ENCODE data around the gene SLC39A7. TPM values are rescaled to one million over a fixed set of nuclear protein-coding genes. Genes with fewer than 3 reads are reported as not detected.

Gene SLC39A7
- total and polyA plus RNA-seq, 2 donors from 2014 or later: 83.3 to 118 TPM

DNA sequence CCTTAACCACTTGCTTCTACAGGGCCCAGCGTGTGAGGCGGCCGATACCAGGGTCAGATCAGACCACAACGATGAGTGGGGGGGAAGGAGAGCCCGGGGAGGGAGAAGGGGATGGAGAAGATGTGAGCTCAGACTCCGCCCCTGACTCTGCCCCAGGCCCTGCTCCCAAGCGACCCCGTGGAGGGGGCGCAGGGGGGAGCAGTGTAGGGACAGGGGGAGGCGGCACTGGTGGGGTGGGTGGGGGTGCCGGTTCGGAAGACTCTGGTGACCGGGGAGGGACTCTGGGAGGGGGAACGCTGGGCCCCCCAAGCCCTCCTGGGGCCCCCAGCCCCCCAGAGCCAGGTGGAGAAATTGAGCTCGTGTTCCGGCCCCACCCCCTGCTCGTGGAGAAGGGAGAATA, 10.5 kb downstream of the SLC39A7 start:
- DNase-seq (peak in 1 of 5 donors; percentile 33), FAIRE-seq (no peak)

DNA sequence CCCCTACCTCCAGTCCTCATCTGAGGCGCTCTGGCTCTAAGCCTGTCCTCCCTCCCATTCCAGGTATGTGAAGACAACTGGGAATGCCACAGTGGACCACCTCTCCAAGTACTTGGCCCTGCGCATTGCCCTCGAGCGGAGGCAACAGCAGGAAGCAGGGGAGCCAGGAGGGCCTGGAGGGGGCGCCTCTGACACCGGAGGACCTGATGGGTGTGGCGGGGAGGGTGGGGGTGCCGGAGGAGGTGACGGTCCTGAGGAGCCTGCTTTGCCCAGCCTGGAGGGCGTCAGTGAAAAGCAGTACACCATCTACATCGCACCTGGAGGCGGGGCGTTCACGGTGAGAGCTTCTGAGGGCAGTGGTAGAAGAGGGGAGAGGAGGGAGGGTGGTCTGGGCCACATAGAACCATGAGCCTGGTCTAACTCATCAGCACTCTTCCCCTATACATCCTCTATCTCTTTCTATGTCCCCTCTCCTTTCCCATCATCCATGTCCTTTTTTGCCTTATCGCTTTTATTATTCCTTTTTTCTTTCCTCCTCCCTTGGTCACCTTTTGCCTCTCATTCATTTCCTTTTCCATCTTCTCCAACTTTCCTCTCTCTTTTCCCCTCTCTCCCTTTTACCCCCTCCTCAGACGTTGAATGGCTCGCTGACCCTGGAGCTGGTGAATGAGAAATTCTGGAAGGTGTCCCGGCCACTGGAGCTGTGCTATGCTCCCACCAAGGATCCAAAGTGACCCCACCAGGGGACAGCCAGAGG, 11.2 kb downstream of the SLC39A7 start:
- no peak for FAIRE-seq
- intact Hi-C loops (cut with DNase I): no loop called here
- TF ChIP-seq, protein P1, sequence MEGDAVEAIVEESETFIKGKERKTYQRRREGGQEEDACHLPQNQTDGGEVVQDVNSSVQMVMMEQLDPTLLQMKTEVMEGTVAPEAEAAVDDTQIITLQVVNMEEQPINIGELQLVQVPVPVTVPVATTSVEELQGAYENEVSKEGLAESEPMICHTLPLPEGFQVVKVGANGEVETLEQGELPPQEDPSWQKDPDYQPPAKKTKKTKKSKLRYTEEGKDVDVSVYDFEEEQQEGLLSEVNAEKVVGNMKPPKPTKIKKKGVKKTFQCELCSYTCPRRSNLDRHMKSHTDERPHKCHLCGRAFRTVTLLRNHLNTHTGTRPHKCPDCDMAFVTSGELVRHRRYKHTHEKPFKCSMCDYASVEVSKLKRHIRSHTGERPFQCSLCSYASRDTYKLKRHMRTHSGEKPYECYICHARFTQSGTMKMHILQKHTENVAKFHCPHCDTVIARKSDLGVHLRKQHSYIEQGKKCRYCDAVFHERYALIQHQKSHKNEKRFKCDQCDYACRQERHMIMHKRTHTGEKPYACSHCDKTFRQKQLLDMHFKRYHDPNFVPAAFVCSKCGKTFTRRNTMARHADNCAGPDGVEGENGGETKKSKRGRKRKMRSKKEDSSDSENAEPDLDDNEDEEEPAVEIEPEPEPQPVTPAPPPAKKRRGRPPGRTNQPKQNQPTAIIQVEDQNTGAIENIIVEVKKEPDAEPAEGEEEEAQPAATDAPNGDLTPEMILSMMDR (IDR thresholded peaks at IDR 0.05; ENCODE audit: borderline replicate concordance, extremely low read depth, insufficient read depth): no peak

More for the DNA sequence above, 10.5 kb downstream of the SLC39A7 start:
- peaks cover 0 to 18% (median 6%) of the 10 kb centered on the region in 3 donors for H3K36me3 ChIP-seq (ENCODE audit: control insufficient read depth in 2 of 3, insufficient read depth in 3 of 3, low read length in 3 of 3)
- no peak overlapping the region for H3K27ac ChIP-seq (ENCODE audit: low read depth in 2 of 2, low read length in 2 of 2)
- no peak overlapping the region for H3K9ac ChIP-seq (ENCODE audit: low read length in 3 of 3)
- no peaks in the 10 kb centered on the region for H3K27me3 ChIP-seq (ENCODE audit: control insufficient read depth, insufficient read depth, low read length)
- no peak overlapping the region for H3K4me3 ChIP-seq (ENCODE audit: low read length in 3 of 3)
- no peaks in the 10 kb centered on the region for H3K9me3 ChIP-seq (ENCODE audit: control insufficient read depth in 2 of 3, insufficient read depth in 1 of 3, low read length in 3 of 3)
- intact Hi-C loops (cut with DNase I): no loop called here
- TF ChIP-seq, protein P1 (IDR thresholded peaks at IDR 0.05; ENCODE audit: borderline replicate concordance, extremely low read depth, insufficient read depth): no peak
- H3K4me1 ChIP-seq (ENCODE audit: control insufficient read depth in 2 of 3, insufficient read depth in 2 of 3, low read depth in 1 of 3, low read length in 3 of 3): peaks cover 0 to 19% (median 10%) of the 10 kb centered on the region in 3 donors

GRCh38 chr6:33212857-33213165, 12.1 kb downstream of the SLC39A7 start:
- peak overlapping the region in 2 of 3 donors; percentile 41 to 71 for H3K9ac ChIP-seq (ENCODE audit: low read length in 3 of 3)
- DNase-seq: no peak
- FAIRE-seq: no peak
- H3K27ac ChIP-seq (ENCODE audit: low read depth in 2 of 2, low read length in 2 of 2): no peak overlapping the region
- H3K9me3 ChIP-seq (ENCODE audit: control insufficient read depth in 2 of 3, insufficient read depth in 1 of 3, low read length in 3 of 3): no peaks in the 10 kb centered on the region
- H3K27me3 ChIP-seq (ENCODE audit: control insufficient read depth, insufficient read depth, low read length): no peaks in the 10 kb centered on the region
- H3K36me3 ChIP-seq (ENCODE audit: control insufficient read depth in 2 of 3, insufficient read depth in 3 of 3, low read length in 3 of 3): peaks cover 0 to 18% (median 6%) of the 10 kb centered on the region in 3 donors
- intact Hi-C loops (cut with DNase I): no loop called here
- H3K4me1 ChIP-seq (ENCODE audit: control insufficient read depth in 2 of 3, insufficient read depth in 2 of 3, low read depth in 1 of 3, low read length in 3 of 3): peaks cover 0 to 16% (median 4%) of the 10 kb centered on the region in 3 donors
- H3K4me3 ChIP-seq (ENCODE audit: low read length in 3 of 3): peak overlapping the region; percentile 16 to 59 (median 48)
- TF ChIP-seq, protein P1 (IDR thresholded peaks at IDR 0.05; ENCODE audit: borderline replicate concordance, extremely low read depth, insufficient read depth): no peak

More for the DNA sequence above, 11.2 kb downstream of the SLC39A7 start:
- Histone ChIP-seq H3K36me3 (ENCODE audit: control insufficient read depth in 2 of 3, insufficient read depth in 3 of 3, low read length in 3 of 3) (peaks cover 0 to 18% (median 6%) of the 10 kb centered on the region in 3 donors), H3K4me1 (ENCODE audit: control insufficient read depth in 2 of 3, insufficient read depth in 2 of 3, low read depth in 1 of 3, low read length in 3 of 3) (peaks cover 0 to 16% (median 10%) of the 10 kb centered on the region in 3 donors), H3K9me3 (ENCODE audit: control insufficient read depth in 2 of 3, insufficient read depth in 1 of 3, low read length in 3 of 3) (no peaks in the 10 kb centered on the region), H3K9ac (ENCODE audit: low read length in 3 of 3) (no peak overlapping the region), H3K27ac (ENCODE audit: low read depth in 2 of 2, low read length in 2 of 2) (no peak overlapping the region), H3K27me3 (ENCODE audit: control insufficient read depth, insufficient read depth, low read length) (no peaks in the 10 kb centered on the region), H3K4me3 (ENCODE audit: low read length in 3 of 3) (no peak overlapping the region)
- DNase-seq: peak in 2 of 5 donors; percentile 41 to 71

Data from kidney (tissue), 14 donors.